ENCODE data around the gene RACK1. TPM values are rescaled to one million over a fixed set of nuclear protein-coding genes. Genes with fewer than 3 reads are reported as not detected.

Gene RACK1
- total RNA-seq, 1 experiment from 2014 or later = 1,864 TPM

DNA sequence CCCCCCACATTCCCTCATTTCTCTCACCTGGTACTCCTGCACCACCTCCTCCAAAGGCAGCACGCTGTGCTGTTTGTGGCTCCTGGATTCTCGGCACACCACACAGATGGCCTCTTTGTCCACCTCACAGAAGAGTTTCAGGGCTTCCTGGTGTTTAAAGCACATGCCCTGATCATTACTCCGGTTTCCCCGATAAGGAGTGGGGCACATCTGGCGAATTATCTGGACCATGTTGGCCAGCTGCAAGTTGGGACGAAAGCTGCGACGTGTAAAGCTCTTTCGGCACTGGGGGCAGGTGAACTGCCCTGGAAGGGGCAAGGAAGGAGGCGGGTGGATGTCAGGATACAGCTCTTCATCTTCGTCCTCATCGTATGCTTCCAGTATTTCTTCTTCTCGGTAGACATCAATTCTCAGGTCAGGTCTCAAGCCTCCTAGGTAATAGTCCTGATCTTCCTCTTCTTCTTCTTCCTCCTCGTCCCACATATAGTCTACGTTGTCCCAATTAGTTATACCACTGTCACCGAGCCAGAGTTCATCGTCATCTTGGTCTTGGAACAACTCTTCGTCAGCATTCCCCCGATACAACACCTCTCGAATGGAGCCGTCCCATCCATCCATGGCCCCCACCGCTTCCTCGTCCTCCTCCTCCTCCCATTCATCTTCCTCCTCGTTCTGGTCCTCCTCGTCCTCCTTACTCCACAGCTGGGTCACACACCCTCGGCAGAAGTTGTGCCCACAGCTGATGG lies 16.4 kb upstream of the RACK1 start:
- peak; percentile 33 for DNase-seq (ENCODE audit: low read depth)

DNA sequence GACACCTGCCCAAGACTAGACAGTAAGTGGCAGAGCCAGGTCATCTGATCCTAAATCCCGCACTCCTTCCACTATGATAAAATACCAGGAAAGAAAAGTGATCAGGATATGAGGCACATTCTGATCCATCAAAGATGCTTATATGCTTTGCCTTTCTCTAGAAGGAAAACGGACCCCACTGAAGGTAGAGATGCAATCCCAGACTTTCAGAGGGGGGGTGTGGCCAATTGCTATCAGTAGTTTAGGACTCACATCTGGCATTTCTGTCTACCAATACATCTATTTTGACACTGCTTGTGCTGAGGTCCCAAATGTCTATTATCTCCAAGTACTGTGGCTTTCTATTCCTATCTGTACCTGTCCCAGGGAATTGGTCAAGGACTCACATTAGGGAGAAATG lies 15.6 kb upstream of the RACK1 start:
- DNase-seq (ENCODE audit: low read depth) = no peak

DNA sequence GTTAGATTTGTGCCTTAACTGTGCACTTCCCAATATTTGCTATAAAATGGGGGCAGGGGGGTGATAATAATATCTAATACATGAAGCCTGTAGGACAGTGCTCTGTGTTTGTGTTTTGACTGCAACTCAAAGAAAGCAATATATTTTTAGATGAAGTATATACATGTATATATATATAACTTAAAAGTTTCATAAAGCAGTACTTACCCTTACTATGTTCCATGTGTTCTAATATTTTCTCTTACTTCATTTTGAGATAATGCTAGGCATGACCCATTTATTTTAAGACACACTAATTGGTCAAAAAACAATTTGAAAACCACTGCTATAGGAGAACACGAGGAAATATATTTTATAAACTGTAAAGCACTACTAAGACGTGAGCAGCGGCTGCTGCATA lies 14.9 kb upstream of the RACK1 start:
- DNase-seq (ENCODE audit: low read depth) = no peak

DNA sequence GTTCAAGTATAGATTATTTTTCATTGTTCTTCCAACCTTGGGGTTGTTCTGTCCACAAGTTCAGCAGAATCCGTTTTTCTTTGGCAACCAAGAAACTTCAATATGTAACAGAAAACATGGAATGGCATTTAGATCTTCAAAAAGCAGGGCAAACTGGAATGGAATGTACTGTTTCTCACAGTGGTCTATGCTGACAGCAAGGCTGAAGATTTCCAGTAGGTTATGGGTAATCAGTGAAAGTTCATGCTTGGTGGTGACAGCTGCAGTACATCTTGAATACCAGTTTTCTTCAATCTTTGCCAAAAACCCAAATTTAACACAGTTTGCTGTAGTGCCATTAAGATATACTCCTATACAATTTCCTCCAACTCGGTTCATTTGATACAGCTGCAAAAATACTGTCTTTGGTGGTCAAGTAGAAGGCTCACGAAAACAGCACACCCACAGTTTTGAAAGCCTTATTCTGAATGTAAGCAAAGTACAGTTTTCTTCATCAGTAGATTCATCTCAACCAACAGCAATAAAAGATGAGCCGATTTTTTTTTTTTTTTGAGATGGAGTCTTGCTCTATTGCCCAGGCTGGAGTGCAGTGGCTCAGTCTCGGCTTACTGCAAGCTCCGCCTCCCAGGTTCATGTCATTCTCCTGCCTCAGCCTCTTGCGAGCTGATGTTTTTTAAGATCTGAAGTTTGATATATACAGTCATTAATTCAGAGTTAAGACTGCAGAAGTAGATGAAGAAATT lies 12.3 kb upstream of the RACK1 start:
- DNase-seq (ENCODE audit: low read depth) = no peak

DNA sequence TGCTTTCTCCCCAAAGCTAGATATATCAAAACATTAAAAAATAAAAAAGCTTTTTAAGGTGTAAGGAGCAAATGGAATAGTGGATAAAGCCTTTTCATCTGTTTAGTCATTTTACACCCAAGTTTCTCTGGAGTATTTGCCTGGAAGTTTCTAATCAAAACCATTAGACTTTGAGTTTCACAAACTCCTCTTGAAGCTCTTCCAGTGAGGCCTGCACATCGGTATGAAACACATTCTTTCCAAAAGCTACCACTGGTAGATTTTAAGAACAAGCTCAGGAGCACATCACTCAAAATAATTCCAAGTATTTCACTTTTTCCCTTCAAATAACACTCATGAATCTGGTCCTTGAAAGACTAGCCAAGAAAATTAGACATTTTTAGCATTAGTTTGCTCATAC lies 11.6 kb upstream of the RACK1 start:
- DNase-seq (ENCODE audit: low read depth) = no peak

DNA sequence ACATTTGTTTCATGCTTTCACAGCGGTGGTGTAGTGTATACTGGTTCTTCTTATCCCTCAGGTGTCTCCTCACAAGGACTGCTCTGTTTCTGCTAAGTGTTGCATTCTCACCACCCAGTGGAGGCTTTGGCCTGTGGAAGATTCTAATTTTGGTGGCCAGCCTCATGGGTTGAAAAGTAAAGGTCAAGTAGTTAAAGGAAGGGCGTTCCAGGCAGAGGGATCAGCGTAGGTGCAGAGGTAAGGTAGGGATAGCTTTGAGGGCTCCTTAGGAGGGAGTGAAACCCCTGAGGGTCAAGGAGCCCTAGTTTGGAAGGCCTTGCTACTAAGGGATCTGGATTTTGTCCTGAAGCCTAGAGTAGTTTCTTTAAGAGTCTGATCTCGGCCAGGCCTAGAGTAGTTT lies 4.6 kb upstream of the RACK1 start:
- no peak for DNase-seq (ENCODE audit: low read depth)

DNA sequence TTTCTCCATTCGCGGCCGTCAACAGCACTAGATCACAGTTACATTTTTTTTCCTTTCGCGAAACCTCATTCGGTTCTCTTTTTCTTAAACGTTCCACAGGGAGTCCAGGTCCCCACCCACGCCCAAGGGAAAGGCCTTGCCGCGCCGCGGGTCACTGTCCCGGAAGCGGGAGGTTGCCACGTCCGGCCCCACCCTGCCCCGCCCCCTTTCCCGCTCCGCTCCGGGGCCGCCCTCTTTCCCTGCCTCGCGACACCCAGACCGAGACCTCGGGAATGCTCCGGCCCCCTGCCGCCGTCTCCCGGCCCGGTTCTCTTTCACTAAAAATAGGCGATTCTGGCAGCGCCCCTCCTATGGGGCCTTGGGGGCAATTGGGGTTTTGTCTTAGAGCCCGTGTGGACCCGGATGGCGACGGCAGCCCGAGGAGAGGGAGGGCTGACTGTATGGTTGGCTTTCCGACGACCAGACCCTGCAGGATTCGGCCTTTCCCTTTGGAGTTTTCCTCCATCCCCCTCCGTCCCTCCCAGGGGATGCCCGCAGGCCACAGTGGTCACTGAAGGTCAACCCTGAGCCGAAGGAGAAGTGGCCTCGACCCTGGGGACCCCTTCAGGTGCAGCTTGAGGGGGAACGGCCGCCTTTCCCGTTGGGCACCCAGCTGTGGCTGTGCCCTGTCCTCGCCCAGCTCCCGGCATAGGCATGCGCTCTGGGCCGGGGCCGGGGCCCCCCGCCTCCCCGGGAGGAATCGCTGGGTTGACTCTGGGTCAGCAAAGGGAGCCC lies 2.8 kb upstream of the RACK1 start:
- DNase-seq (ENCODE audit: low read depth) = peak; percentile 85

DNA sequence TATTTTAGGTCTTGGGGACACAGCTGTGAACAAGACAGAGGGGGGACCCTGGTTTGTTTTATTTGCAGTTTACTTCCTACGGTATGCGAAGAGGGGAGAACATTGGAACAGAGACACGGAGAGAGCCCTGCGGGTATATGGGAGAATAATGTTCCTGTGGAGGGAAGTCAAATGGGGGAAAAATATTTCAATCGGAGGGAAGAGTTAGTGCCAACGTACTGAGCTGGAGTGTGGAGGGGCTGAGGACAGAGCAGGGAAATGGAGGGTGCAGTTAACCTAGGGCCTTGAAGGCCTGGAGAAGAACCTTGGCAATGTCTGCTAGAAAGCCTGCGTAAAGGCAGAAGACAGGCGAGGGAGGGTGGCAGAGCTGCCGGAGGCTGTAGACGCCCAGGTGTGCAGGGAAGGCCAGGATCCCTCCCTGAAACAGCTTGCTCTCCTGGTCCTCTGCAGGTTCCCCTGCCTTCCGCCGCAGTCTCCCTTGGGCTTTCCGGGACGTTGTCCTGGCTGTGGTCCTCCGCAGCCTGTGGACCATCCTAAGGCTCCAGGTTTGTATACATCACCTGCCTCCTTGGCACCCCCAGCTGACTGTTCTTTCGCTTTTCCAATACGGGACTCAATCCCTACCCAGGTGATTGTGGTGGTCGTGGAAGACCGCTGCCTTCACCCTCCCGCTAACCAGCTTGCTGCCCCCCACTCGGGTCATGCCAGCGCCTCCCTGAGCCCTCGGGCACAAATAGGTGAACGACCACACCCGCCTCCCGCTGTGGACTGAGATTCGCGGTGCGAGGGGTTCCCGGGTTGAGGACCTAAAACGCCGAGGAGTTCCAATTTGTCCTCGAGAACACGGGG lies 1.9 kb upstream of the RACK1 start:
- no peak for DNase-seq (ENCODE audit: low read depth)

DNA sequence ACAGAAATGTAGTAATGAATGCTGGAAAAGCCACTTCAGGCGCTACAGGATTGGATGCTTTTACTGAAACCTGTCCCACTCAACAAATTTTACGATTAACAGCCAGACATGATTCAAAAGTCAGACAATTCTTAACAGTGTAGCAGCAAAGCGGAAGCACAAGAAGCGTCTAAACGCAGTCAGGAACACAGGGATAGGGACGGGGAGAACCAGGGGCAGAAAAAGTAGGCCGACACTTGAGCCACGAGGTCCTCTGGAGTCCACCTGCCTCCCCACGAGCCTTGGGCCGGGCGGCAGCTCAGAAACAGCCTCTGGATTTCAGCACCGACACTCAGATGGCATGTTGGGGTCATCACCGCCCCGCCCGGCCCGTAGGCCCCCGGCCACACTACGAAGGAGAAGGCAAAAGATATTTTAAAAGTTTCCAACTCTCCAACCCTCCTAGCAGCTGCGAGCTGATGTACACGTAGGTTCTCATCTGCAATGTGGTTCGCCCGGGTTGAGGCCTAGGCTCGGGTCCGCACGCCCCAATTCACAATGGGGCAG lies 615 bp downstream of the RACK1 start:
- peak; percentile 17 for DNase-seq (ENCODE audit: low read depth)

DNA sequence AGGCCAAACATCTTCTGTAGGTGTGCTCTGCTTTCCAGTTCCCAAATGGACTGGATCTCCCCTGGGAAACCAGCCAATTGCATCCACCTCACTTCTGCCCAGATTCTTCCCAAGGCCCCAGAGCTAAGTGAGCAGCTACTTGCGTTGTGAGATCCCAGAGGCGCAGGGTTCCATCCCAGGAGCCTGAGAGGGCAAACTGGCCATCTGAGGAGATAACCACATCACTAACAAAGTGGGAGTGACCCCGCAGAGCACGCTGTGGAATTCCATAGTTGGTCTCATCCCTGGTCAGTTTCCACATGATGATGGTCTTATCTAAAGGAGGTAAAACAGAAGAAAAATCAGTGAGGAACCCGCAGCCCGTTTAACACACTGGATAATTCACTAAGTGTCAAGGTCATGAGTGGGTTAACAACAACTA lies 1.7 kb downstream of the RACK1 start:
- peak; percentile 15 for DNase-seq (ENCODE audit: low read depth)

DNA sequence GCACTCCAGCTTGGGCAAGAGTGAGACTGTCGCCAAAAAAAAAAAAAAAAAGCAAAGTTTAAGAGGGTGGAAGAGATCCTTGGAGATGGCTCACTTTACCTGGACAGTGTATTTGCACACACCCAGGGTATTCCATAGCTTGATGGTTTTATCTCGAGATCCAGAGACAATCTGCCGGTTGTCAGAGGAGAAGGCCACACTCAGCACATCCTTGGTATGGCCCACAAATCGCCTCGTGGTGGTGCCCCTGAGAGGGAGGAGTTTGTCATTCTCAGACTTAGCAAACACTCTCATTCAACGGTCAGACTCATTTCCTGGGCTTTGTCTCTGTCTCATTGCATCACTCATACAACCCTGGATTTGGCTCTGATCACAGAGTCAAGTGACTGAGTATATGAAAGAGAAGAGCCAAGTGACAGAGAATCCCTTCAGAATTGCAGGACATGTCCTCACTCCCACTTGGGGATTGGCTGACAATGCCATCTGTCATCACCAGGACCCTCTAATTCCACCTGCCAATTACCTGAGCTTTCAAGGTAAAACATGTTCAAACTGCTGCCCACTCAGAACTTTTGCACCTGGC lies 2.2 kb downstream of the RACK1 start:
- DNase-seq (ENCODE audit: low read depth) = peak; percentile 71

DNA sequence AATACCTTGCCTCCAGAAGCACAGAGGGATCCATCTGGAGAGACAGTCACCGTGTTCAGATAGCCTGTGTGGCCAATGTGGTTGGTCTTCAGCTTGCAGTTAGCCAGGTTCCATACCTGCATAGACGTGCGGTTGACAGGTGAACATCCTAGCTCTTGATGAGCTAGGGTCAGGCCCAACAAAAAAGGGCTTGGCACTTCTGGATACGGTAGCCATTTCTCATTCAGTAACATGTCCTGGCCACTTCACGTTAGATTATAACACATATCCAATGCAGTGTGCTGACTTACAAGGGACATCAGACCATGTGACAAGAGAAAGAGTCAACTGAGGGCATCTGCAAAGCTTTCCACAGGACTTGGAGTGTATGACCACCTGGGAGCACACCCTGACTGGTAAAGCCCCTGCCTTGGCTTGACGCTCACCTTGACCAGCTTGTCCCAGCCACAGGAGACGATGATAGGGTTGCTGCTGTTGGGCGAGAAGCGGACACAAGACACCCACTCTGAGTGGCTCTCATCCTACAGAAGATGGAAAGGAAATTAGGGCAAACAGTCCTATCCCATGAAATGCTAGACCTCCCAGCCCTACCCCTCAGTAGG lies 4.5 kb downstream of the RACK1 start:
- no peak for DNase-seq (ENCODE audit: low read depth)

DNA sequence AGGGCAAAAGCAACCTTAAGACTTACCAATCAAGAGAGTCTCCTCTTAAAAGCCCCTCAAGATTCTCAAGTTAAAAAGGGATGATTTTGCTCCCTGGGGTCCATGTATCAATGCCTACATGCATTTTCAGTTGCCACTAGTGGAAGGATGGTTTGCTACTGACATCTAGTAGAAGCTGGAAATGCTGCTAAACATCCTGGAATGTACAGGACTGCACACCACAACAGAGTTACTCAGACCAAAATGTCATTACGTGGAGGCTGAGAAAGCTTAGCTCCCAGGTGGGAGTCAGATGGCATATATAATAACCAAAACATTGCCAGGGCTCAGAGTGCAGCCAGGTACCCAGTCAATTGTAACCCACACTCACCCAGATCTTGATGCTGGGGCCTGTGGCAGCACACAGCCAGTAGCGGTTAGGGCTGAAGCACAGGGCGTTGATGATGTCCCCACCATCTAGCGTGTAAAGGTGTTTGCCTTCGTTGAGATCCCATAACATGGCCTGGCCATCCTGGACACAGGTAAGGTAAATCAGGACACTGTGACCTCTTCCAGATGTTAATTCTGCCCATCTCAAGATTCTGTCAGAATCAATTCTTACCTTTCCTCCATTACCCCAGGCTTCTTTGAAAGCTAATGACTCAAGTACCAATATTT lies 5.8 kb downstream of the RACK1 start:
- no peak for DNase-seq (ENCODE audit: low read depth)

DNA sequence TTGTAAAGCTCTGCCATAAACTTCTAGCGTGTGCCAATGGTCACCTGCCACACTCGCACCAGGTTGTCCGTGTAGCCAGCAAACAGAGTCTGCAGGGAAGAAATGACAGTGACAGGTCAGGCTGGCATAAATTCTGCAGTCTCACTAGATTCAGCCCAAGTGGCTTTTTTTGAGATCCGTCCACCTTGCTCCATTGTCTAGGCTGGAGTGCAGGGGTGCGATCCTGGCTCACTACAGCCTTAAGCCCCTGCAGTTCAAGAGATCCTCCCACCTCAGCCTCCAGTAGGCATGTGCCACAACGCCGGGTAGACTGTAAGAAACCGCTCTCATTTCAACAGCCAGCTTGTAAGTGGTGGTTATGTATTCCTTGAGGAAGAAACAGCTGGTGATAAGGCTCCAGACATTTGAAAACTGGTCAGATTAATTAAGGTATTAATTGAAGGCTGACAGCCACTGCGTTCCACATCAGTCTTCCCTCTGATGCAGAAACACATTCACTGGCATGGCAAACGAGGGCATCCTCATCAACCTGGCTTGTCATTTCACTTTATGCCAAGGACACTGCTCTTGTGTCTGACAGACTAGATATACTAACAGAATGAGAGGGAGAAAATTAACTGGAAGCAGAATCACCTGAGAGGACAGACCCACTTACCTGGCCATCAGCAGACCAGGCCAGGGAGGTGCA lies 6.6 kb downstream of the RACK1 start:
- no peak for DNase-seq (ENCODE audit: low read depth)

DNA sequence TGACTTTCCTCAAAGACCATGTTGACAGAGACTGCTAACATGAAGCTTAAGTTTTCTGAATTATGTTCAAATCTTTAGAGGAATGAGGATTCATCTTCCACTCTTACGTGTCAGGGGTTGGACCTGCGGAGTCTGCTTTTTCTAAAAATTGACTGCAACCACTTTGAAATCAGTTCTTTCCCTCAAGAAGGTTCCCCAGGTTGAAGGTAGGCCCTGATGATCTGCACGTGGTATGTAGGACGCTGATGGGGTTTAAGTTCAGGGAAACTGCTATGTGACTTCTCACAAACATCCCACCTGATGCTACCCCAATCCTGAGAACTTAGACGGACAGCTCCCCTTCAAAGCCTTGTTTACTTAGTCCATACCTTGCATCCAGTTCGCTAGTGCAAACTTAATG lies 7.2 kb downstream of the RACK1 start:
- DNase-seq (ENCODE audit: low read depth) = no peak

DNA sequence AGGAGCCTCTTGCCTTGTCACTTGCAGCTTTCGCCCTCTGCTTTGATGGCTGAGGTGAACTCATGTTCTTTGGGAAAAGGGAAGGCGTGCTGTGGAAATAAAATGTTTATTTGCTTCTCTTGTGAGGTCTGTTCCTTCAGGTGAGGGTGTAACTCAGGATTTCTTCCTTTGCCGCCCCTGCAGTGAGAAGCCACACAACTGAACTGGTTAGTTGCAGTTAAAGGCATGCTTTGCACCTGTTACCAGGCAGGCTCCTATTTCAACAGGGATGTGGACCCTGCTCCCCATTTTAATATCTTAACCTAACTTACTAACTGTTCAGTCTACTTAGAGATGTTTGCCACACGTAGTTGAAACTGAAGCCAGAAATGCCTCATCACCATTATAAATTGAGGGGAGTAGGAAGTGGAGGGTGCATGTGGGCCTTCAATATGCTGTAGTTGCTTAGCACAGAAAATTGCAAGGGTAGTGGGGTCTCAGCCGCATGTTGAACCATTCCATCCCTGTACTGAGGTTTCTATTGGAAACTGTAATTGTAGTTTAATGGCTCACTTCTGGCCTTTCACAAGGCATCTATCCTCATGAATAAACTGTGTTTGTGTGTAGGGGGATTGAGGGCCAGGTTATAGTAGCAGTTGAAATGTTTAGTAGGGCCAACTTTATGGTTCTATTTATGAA lies 7.9 kb downstream of the RACK1 start:
- DNase-seq (ENCODE audit: low read depth) = no peak

DNA sequence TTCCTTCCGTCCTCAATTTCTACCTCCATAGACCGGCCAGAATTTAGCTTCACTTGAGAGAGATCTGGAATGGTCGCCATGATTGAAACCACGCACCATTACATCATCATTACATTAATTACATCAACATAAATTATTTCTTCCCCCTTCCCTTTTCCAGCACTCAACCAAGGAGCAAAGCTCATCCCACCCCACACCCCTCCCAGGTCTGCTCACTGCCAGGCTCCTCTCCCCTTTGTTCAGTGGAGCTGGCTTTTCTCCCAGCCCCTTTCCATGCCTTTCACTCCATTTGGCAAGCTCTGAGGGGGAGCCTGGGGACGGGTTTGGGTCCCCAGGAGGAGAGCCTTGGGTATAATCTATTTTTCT lies 8.4 kb downstream of the RACK1 start:
- DNase-seq (ENCODE audit: low read depth) = no peak

DNA sequence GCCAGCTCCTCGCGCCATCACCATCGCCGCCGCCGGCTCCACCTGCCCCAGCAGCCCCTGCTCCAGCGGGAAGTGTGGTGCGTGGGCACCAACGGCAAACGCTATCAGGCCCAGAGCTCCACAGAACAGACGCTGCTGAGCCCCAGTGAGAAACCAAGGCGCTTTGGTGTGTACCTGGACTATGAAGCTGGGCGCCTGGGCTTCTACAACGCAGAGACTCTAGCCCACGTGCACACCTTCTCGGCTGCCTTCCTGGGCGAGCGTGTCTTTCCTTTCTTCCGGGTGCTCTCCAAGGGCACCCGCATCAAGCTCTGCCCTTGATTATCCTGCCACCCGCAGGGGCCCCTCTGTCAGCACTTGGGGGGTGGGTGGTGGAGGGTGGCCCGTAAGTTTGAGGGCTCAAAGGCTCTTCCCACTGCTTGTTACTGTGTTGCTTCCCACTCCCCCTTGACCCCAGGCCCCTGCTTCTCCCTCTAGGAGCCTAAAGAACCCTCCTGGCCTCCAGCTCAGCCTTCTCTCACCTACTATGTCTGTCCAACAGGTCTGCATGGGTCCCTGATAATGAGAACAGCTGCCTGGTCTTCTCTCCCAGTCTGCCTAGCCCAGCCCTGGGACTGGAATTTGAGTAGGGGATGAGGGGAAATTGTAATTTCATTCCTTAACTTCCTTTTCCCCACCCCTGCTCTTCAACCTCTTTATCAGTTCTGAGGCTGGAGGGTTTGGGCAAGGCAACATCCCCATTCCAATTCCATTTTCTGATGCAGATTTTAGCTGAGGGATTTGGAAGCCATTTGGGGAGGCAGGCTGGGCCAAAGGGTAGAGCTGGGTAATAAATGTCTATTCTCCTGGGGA lies 9.0 kb downstream of the RACK1 start:
- no peak for DNase-seq (ENCODE audit: low read depth)

Measured in M059J (cell line).